ENCODE results near the gene NCAM1.

The NCAM1 gene

GRCh38 chr11:113142508-113142907, 181.3 kb downstream of the NCAM1 start:
- CTCF ChIA-PET: no interaction called here
- POLR2A ChIA-PET: no interaction called here
- DNase-seq (ENCODE audit: extremely low spot score): no peak
- TF ChIP-seq ZNF384 (IDR thresholded peaks at IDR 0.05) (no peak), LEF1 (IDR thresholded peaks at IDR 0.05; ENCODE audit: borderline replicate concordance) (no peak), FOXM1 (IDR thresholded peaks at IDR 0.05; ENCODE audit: borderline replicate concordance) (no peak), BHLHE40 (IDR thresholded peaks at IDR 0.05; ENCODE audit: borderline replicate concordance) (no peak), FOXK2 (IDR thresholded peaks at IDR 0.05) (no peak), SUZ12 (IDR thresholded peaks at IDR 0.05) (no peak), FOXA1 (IDR thresholded peaks at IDR 0.05) (no peak)

GRCh38 chr11:113147249-113147648, 186.0 kb downstream of the NCAM1 start:
- POLR2A ChIA-PET: interaction anchor here (0.6 kb wide), 1 partner anchor 178 kb away, joined by 3 read pairs; no protein-coding TSS in a partner anchor
- CTCF ChIA-PET: interaction anchor here (0.6 to 0.9 kb wide), 2 partner anchors 11 to 16 kb away, joined by 3 read pairs; no protein-coding TSS in a partner anchor
- no peak for TF ChIP-seq ZNF384 (IDR thresholded peaks at IDR 0.05)
- no peak for TF ChIP-seq ARNT (IDR thresholded peaks at IDR 0.05)
- TF ChIP-seq SP1 (IDR thresholded peaks at IDR 0.05): no peak
- TF ChIP-seq PKNOX1 (IDR thresholded peaks at IDR 0.05): no peak
- no peak for TF ChIP-seq ELF4 (IDR thresholded peaks at IDR 0.05)
- TF ChIP-seq L3MBTL2 (conservative IDR thresholded peaks at IDR 0.05): no peak
- TF ChIP-seq BHLHE40 (IDR thresholded peaks at IDR 0.05; ENCODE audit: borderline replicate concordance): no peak
- no peak for TF ChIP-seq FOXK2 (IDR thresholded peaks at IDR 0.05)
- no peak for TF ChIP-seq TARDBP (IDR thresholded peaks at IDR 0.05)
- TF ChIP-seq LEF1 (IDR thresholded peaks at IDR 0.05; ENCODE audit: borderline replicate concordance): no peak
- TF ChIP-seq SUZ12 (IDR thresholded peaks at IDR 0.05): no peak
- no peak for TF ChIP-seq NFRKB (IDR thresholded peaks at IDR 0.05)
- no peak for TF ChIP-seq HDGF (IDR thresholded peaks at IDR 0.05; ENCODE audit: borderline replicate concordance)
- no peak for TF ChIP-seq FOXM1 (IDR thresholded peaks at IDR 0.05; ENCODE audit: borderline replicate concordance)
- no peak for TF ChIP-seq CTBP1 (IDR thresholded peaks at IDR 0.05; ENCODE audit: borderline replicate concordance)
- TF ChIP-seq FOXA1 (IDR thresholded peaks at IDR 0.05): no peak
- no peak for DNase-seq (ENCODE audit: extremely low spot score)

- DNase-seq (ENCODE audit: extremely low spot score): no peak
- ChIA-PET CTCF (no interaction called here), POLR2A (no interaction called here)
- TF ChIP-seq TARDBP (IDR thresholded peaks at IDR 0.05) (no peak), L3MBTL2 (conservative IDR thresholded peaks at IDR 0.05) (no peak)
Measured at GRCh38 chr11:113148076-113148475, 186.9 kb downstream of the NCAM1 start.

- ChIA-PET CTCF (no interaction called here), POLR2A (no interaction called here)
- TF ChIP-seq FOXM1 (IDR thresholded peaks at IDR 0.05; ENCODE audit: borderline replicate concordance): no peak
- no peak for DNase-seq (ENCODE audit: extremely low spot score)
Measured at GRCh38 chr11:113148652-113149051, 187.4 kb downstream of the NCAM1 start.

GRCh38 chr11:113151521-113151920, 190.3 kb downstream of the NCAM1 start:
- POLR2A ChIA-PET: no interaction called here
- CTCF ChIA-PET: no interaction called here
- TF ChIP-seq FOXA1 (IDR thresholded peaks at IDR 0.05) (no peak), CTBP1 (IDR thresholded peaks at IDR 0.05; ENCODE audit: borderline replicate concordance) (no peak), LEF1 (IDR thresholded peaks at IDR 0.05; ENCODE audit: borderline replicate concordance) (no peak), L3MBTL2 (conservative IDR thresholded peaks at IDR 0.05) (no peak), FOXM1 (IDR thresholded peaks at IDR 0.05; ENCODE audit: borderline replicate concordance) (no peak), SP1 (IDR thresholded peaks at IDR 0.05) (no peak), ARNT (IDR thresholded peaks at IDR 0.05) (no peak), ELF4 (IDR thresholded peaks at IDR 0.05) (no peak)
- no peak for DNase-seq (ENCODE audit: extremely low spot score)

GRCh38 chr11:113152500-113152899, 191.3 kb downstream of the NCAM1 start:
- CTCF ChIA-PET: no interaction called here
- POLR2A ChIA-PET: no interaction called here
- no peak for TF ChIP-seq SP1 (IDR thresholded peaks at IDR 0.05)
- TF ChIP-seq TARDBP (IDR thresholded peaks at IDR 0.05): no peak
- TF ChIP-seq HDGF (IDR thresholded peaks at IDR 0.05; ENCODE audit: borderline replicate concordance): no peak
- no peak for TF ChIP-seq BHLHE40 (IDR thresholded peaks at IDR 0.05; ENCODE audit: borderline replicate concordance)
- no peak for TF ChIP-seq ELF4 (IDR thresholded peaks at IDR 0.05)
- TF ChIP-seq NFRKB (IDR thresholded peaks at IDR 0.05): no peak
- TF ChIP-seq FOXK2 (IDR thresholded peaks at IDR 0.05): no peak
- no peak for TF ChIP-seq ARNT (IDR thresholded peaks at IDR 0.05)
- TF ChIP-seq ZNF384 (IDR thresholded peaks at IDR 0.05): no peak
- TF ChIP-seq CTBP1 (IDR thresholded peaks at IDR 0.05; ENCODE audit: borderline replicate concordance): no peak
- no peak for TF ChIP-seq PKNOX1 (IDR thresholded peaks at IDR 0.05)
- no peak for DNase-seq (ENCODE audit: extremely low spot score)

- CTCF ChIA-PET: no interaction called here
- TF ChIP-seq CTBP1 (IDR thresholded peaks at IDR 0.05; ENCODE audit: borderline replicate concordance) (no peak), FOXA1 (IDR thresholded peaks at IDR 0.05) (no peak), ZNF384 (IDR thresholded peaks at IDR 0.05) (no peak), FOXM1 (IDR thresholded peaks at IDR 0.05; ENCODE audit: borderline replicate concordance) (no peak), HDGF (IDR thresholded peaks at IDR 0.05; ENCODE audit: borderline replicate concordance) (no peak), ELF4 (IDR thresholded peaks at IDR 0.05) (no peak), SP1 (IDR thresholded peaks at IDR 0.05) (no peak), NFRKB (IDR thresholded peaks at IDR 0.05) (no peak), L3MBTL2 (conservative IDR thresholded peaks at IDR 0.05) (no peak), ARNT (IDR thresholded peaks at IDR 0.05) (no peak), TARDBP (IDR thresholded peaks at IDR 0.05) (no peak), SUZ12 (IDR thresholded peaks at IDR 0.05) (no peak), LEF1 (IDR thresholded peaks at IDR 0.05; ENCODE audit: borderline replicate concordance) (no peak), PKNOX1 (IDR thresholded peaks at IDR 0.05) (no peak), BHLHE40 (IDR thresholded peaks at IDR 0.05; ENCODE audit: borderline replicate concordance) (no peak), FOXK2 (IDR thresholded peaks at IDR 0.05) (no peak)
- no peak for DNase-seq (ENCODE audit: extremely low spot score)
- POLR2A ChIA-PET: no interaction called here
Measured at GRCh38 chr11:113153847-113154246, 192.6 kb downstream of the NCAM1 start.
